ENCODE measurements around the gene POLR3GL.

POLR3GL gene

GRCh38 chr1:146013559-146013922 is 49.1 kb downstream of the POLR3GL start:
- no peak for TF ChIP-seq RAD21 (IDR thresholded peaks at IDR 0.05; ENCODE audit: low read depth)
- no peak for TF ChIP-seq NFIC (IDR thresholded peaks at IDR 0.05)
- no peak for TF ChIP-seq REST (IDR thresholded peaks at IDR 0.05; ENCODE audit: low read depth)
- no peak for TF ChIP-seq EP300 (IDR thresholded peaks at IDR 0.05; ENCODE audit: borderline replicate concordance)
- TF ChIP-seq TEAD4 (IDR thresholded peaks at IDR 0.05): no peak
- TF ChIP-seq USF1 (IDR thresholded peaks at IDR 0.05): no peak
- TF ChIP-seq FOXM1 (IDR thresholded peaks at IDR 0.05; ENCODE audit: borderline replicate concordance, low read depth): no peak
- no peak for TF ChIP-seq TCF12 (IDR thresholded peaks at IDR 0.05; ENCODE audit: low read depth)

GRCh38 chr1:146016891-146017290 is 52.4 kb downstream of the POLR3GL start:
- no peak for TF ChIP-seq EP300 (IDR thresholded peaks at IDR 0.05; ENCODE audit: borderline replicate concordance)
- no peak for TF ChIP-seq NFIC (IDR thresholded peaks at IDR 0.05)
- no peak for TF ChIP-seq CREB1 (IDR thresholded peaks at IDR 0.05; ENCODE audit: low read depth)
- TF ChIP-seq TAF1 (IDR thresholded peaks at IDR 0.05; ENCODE audit: low read depth): no peak
- TF ChIP-seq EGR1 (IDR thresholded peaks at IDR 0.05): no peak
- no peak for TF ChIP-seq TCF12 (IDR thresholded peaks at IDR 0.05; ENCODE audit: low read depth)
- no peak for TF ChIP-seq USF1 (IDR thresholded peaks at IDR 0.05)
- no peak for TF ChIP-seq YY1 (IDR thresholded peaks at IDR 0.05; ENCODE audit: low read depth)

- no peak for TF ChIP-seq RAD21 (IDR thresholded peaks at IDR 0.05; ENCODE audit: low read depth)
Measured at GRCh38 chr1:146019231-146020057, 55.0 kb downstream of the POLR3GL start.

- TF ChIP-seq CREB1 (IDR thresholded peaks at IDR 0.05; ENCODE audit: low read depth) (no peak), ZBTB7A (IDR thresholded peaks at IDR 0.05; ENCODE audit: low read depth) (no peak), TCF12 (IDR thresholded peaks at IDR 0.05; ENCODE audit: low read depth) (no peak), CEBPB (IDR thresholded peaks at IDR 0.05) (no peak), TAF1 (IDR thresholded peaks at IDR 0.05; ENCODE audit: low read depth) (no peak), YY1 (IDR thresholded peaks at IDR 0.05; ENCODE audit: low read depth) (no peak)
Measured at GRCh38 chr1:146020058-146021049, 55.9 kb downstream of the POLR3GL start.

GRCh38 chr1:146021050-146021445 is 56.6 kb downstream of the POLR3GL start:
- no peak for TF ChIP-seq USF1 (IDR thresholded peaks at IDR 0.05)
- TF ChIP-seq MAX (IDR thresholded peaks at IDR 0.05): no peak
- no peak for TF ChIP-seq ZBTB7A (IDR thresholded peaks at IDR 0.05; ENCODE audit: low read depth)
- no peak for TF ChIP-seq FOXM1 (IDR thresholded peaks at IDR 0.05; ENCODE audit: borderline replicate concordance, low read depth)
- TF ChIP-seq TEAD4 (IDR thresholded peaks at IDR 0.05): no peak
- TF ChIP-seq NFIC (IDR thresholded peaks at IDR 0.05): no peak
- TF ChIP-seq CEBPB (IDR thresholded peaks at IDR 0.05): no peak
- TF ChIP-seq REST (IDR thresholded peaks at IDR 0.05; ENCODE audit: low read depth): no peak
- TF ChIP-seq CREB1 (IDR thresholded peaks at IDR 0.05; ENCODE audit: low read depth): no peak
- TF ChIP-seq EP300 (IDR thresholded peaks at IDR 0.05; ENCODE audit: borderline replicate concordance): no peak
- no peak for TF ChIP-seq TCF12 (IDR thresholded peaks at IDR 0.05; ENCODE audit: low read depth)
- TF ChIP-seq RAD21 (IDR thresholded peaks at IDR 0.05; ENCODE audit: low read depth): no peak
- TF ChIP-seq TAF1 (IDR thresholded peaks at IDR 0.05; ENCODE audit: low read depth): no peak
- TF ChIP-seq YY1 (IDR thresholded peaks at IDR 0.05; ENCODE audit: low read depth): no peak
- no peak for TF ChIP-seq EGR1 (IDR thresholded peaks at IDR 0.05)
